ENCODE results near the gene TNPO1.

Gene TNPO1

DNA sequence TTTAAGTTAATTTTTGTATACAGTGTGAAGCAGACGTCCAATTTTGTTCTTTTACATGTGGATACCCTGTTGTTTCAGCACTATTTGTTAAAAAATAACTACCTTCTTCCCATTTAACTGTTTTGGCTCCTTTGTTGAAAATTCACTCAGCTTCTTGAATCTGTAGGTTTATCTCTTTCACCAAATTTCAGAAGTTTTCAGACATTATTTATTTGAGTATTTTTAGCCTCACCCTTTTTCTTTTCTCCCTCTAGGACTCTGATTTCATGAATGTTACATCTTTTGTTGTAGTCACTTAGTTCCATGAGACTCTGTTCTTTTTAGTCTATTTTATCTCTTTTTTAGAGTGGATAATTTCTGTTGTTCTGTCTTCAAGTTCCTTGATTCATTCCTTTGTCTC lies 4.6 kb upstream of the TNPO1 start:
- TF ChIP-seq, protein P1, sequence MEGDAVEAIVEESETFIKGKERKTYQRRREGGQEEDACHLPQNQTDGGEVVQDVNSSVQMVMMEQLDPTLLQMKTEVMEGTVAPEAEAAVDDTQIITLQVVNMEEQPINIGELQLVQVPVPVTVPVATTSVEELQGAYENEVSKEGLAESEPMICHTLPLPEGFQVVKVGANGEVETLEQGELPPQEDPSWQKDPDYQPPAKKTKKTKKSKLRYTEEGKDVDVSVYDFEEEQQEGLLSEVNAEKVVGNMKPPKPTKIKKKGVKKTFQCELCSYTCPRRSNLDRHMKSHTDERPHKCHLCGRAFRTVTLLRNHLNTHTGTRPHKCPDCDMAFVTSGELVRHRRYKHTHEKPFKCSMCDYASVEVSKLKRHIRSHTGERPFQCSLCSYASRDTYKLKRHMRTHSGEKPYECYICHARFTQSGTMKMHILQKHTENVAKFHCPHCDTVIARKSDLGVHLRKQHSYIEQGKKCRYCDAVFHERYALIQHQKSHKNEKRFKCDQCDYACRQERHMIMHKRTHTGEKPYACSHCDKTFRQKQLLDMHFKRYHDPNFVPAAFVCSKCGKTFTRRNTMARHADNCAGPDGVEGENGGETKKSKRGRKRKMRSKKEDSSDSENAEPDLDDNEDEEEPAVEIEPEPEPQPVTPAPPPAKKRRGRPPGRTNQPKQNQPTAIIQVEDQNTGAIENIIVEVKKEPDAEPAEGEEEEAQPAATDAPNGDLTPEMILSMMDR (IDR thresholded peaks at IDR 0.05) = no peak
- no peak for TF ChIP-seq ZFX (IDR thresholded peaks at IDR 0.05; ENCODE audit: borderline replicate concordance)
- H3K27ac ChIP-seq = no peak overlapping the region

- H3K27ac ChIP-seq = no peak overlapping the region
- TF ChIP-seq, protein P1 (IDR thresholded peaks at IDR 0.05) = no peak
- TF ChIP-seq ZFX (IDR thresholded peaks at IDR 0.05; ENCODE audit: borderline replicate concordance) = no peak
These were observed 4.0 kb upstream of the TNPO1 start for GRCh38 chr5:72812488-72812887.

DNA sequence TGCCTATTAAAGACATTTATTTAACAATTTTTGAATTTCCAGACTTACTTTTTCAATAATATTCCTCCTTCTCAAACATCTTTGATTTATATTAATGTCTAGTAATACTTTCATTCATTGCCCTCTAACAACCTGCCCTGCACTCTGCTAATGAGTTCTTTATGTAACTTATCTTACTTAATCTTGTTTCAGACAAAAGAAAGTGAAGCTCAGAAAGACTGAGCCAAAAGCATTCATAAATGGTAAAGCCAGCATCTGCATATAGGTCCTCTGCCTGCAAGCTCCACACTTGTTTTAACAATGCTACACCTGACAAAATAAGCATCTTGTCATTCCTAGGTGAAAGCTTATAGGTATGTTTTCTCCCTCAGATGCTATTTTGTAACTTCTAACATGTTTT lies 2.4 kb upstream of the TNPO1 start:
- no peak for TF ChIP-seq ZFX (IDR thresholded peaks at IDR 0.05; ENCODE audit: borderline replicate concordance)
- TF ChIP-seq, protein P1 (IDR thresholded peaks at IDR 0.05) = no peak
- peak overlapping the region; percentile 98 for H3K27ac ChIP-seq

DNA sequence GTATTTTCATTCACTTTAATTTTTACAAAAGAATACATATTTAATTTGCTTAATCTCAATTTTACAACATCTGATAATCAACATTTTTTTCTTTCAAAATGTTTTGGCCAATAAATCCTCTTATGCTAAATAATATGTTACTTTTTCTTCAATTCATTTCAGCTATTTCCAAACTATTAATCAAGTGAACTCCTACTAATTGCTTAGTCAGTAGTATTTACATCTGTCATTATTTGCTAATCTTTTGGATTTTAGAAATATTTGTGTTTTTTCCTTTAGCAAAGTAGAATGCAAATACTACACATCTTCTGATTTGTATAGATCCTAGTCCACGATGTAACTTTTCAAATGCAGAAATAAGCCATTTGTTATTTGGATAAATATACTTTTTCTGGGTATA lies 1.6 kb upstream of the TNPO1 start:
- TF ChIP-seq, protein P1 (IDR thresholded peaks at IDR 0.05) = no peak
- TF ChIP-seq ZFX (IDR thresholded peaks at IDR 0.05; ENCODE audit: borderline replicate concordance) = no peak
- peak overlapping the region; percentile 98 for H3K27ac ChIP-seq

DNA sequence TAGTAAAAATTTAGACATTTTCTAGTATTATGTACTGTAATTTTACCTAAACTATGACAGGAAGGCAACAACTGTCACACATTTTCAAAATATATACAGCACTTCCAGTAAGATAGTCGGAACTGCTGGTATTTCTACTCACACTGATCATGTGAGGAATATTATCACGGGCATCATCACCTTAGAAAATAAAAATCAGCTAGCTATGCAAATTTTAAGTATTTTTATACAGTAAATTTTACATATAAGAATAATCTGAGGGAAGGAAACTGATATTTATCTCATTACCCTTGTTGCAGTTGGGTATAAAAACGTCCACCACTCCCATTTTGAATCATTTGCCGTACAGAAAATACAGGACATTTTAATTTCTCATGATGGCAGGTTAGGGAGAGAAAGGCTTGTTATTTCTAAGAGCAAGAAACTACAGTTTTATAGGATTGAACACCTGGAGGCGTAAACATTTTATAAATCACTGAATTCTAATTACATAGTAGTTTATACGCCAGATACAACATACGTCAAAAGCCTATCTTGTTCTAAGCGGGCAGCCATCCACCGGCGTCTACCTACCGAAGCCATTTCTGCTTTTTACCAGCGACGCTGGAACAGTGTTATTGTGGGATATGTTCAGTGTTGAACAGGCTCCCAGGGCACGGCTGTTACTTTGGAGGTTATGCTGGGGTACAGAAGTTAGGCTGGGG lies 729 bp upstream of the TNPO1 start:
- peak overlapping the region; percentile 98 for H3K27ac ChIP-seq

GRCh38 chr5:72817076-72817481 lies 618 bp downstream of the TNPO1 start:
- TF ChIP-seq, protein P1 (IDR thresholded peaks at IDR 0.05) = no peak
- no peak for TF ChIP-seq ZFX (IDR thresholded peaks at IDR 0.05; ENCODE audit: borderline replicate concordance)
- H3K27ac ChIP-seq = peak overlapping the region; percentile 98

More for the DNA sequence above, 729 bp upstream of the TNPO1 start:
- no peak for TF ChIP-seq ZFX (IDR thresholded peaks at IDR 0.05; ENCODE audit: borderline replicate concordance)
- TF ChIP-seq, protein P1 (IDR thresholded peaks at IDR 0.05) = no peak

DNA sequence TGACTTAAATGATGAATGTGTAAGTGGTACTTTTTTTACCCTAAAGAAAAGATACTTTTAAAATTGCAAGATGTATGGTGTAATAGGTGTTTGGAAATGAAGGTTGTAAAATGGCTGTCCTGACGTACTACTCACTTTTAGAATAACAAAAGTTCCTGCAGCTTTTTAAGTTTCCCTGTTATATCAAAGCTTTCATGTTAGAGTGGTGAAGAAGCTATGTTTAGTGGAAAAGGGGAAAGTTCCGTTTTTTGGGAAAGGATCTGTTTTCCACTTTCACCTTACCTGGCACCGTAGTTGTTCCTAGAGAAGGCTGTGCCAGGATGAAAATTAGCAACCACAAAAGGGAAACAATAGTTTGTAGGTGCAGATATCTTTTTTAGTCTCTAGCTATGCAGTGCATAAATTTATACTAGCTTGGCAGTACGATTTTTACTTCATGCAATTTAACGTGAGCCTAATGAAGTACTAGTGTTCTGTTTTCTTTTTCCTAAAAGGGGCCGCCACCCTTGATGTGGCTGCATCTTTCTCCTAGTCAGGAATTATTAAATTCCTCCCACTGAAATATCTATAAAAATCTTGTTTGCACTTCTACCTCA lies 1.3 kb downstream of the TNPO1 start:
- no peak for TF ChIP-seq ZFX (IDR thresholded peaks at IDR 0.05; ENCODE audit: borderline replicate concordance)
- TF ChIP-seq, protein P1 (IDR thresholded peaks at IDR 0.05) = no peak
- H3K27ac ChIP-seq = peak overlapping the region; percentile 98

Data from 22Rv1 (cell line).